Vagina (tissue), 2 donors: ENCODE data around the gene GCNT4.

Experiments
- POLR2A ChIP-seq, 2 donors: fragments of 450-650 bp; IDR thresholded peaks; one replicate each; pipeline ENCODE4 v1.6.1; 2017; ENCODE audit warnings: antibody characterized with exemption in 2 of 2, mild to moderate bottlenecking in 2 of 2, moderate library complexity in 2 of 2
- POLR2AphosphoS5 ChIP-seq, 2 donors: sonication (generic); formaldehyde crosslinking; IDR thresholded peaks; one replicate each; pipeline ENCODE4 v1.9.0; 2017; ENCODE audit warnings: antibody characterized with exemption in 2 of 2, mild to moderate bottlenecking in 2 of 2, low read depth in 1 of 2; ENCODE audit not compliant: insufficient read depth in 1 of 2
- TF ChIP-seq, protein P1 (sequence below), 3 experiments: fragments of 450-650 bp in 2 of 3; fragments of 200-600 bp in 1 of 3; sonication (generic) in 1 of 3; IDR thresholded peaks; one replicate each; pipeline ENCODE4 v1.5.1; 2017 to 2019; ENCODE audit warnings: antibody characterized with exemption in 3 of 3, mild to moderate bottlenecking in 2 of 3, moderate library complexity in 2 of 3

GRCh38 chr5:75072061-75072460, 19.7 kb upstream of the GCNT4 start:
- TF ChIP-seq, protein P1, sequence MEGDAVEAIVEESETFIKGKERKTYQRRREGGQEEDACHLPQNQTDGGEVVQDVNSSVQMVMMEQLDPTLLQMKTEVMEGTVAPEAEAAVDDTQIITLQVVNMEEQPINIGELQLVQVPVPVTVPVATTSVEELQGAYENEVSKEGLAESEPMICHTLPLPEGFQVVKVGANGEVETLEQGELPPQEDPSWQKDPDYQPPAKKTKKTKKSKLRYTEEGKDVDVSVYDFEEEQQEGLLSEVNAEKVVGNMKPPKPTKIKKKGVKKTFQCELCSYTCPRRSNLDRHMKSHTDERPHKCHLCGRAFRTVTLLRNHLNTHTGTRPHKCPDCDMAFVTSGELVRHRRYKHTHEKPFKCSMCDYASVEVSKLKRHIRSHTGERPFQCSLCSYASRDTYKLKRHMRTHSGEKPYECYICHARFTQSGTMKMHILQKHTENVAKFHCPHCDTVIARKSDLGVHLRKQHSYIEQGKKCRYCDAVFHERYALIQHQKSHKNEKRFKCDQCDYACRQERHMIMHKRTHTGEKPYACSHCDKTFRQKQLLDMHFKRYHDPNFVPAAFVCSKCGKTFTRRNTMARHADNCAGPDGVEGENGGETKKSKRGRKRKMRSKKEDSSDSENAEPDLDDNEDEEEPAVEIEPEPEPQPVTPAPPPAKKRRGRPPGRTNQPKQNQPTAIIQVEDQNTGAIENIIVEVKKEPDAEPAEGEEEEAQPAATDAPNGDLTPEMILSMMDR (IDR thresholded peaks at IDR 0.05) = no peak
- TF ChIP-seq POLR2A (IDR thresholded peaks at IDR 0.05) (no peak), POLR2AphosphoS5 (IDR thresholded peaks at IDR 0.05; ENCODE audit: insufficient read depth in 1 of 2, low read depth in 1 of 2) (no peak)
